DMS 273 (cell line): ENCODE results near the gene TRIM17.

Experiments used
- DNase-seq: peaks from one replicate; lab custom pipeline; 2025; ENCODE audit not compliant: unreplicated experiment; lab: John Stamatoyannopoulos, UW

Gene TRIM17

DNA sequence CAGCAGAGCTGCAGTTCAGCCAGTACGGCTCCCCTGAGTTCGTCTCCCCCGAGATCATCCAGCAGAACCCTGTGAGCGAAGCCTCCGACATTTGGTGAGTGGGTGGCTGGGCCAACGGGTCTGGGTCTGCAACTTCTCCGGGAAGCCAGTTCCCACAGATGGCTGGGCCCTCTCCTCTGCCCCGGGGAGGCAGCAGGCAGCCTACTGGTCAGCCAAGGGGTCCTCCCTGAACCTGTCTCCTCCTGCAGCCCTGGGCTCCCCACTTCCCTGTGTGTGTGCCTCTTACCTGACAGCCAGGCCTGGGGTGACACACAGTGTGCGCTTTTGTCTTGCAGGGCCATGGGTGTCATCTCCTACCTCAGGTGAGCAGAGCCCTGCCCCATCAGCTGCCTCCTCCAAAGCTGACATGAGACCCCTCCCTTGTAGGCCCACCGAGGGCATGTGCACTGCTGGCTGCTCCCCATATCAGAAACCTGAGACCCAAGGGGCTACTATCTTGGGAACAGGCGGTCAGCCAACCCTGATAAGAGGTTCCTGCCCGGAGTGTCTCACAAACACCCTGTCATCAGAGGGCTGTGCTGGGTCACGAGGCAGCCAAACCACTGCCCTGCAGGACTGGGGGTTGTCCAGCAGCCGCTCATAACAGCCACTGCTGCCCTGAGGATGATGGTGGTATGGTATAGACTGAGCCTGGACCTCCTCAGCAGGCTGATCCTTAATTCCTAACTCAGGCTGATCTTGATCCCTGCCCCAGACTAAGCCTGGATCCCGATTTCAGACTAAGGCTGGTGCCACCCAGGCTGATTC, 47.7 kb downstream of the TRIM17 start:
- no peak for DNase-seq

DNA sequence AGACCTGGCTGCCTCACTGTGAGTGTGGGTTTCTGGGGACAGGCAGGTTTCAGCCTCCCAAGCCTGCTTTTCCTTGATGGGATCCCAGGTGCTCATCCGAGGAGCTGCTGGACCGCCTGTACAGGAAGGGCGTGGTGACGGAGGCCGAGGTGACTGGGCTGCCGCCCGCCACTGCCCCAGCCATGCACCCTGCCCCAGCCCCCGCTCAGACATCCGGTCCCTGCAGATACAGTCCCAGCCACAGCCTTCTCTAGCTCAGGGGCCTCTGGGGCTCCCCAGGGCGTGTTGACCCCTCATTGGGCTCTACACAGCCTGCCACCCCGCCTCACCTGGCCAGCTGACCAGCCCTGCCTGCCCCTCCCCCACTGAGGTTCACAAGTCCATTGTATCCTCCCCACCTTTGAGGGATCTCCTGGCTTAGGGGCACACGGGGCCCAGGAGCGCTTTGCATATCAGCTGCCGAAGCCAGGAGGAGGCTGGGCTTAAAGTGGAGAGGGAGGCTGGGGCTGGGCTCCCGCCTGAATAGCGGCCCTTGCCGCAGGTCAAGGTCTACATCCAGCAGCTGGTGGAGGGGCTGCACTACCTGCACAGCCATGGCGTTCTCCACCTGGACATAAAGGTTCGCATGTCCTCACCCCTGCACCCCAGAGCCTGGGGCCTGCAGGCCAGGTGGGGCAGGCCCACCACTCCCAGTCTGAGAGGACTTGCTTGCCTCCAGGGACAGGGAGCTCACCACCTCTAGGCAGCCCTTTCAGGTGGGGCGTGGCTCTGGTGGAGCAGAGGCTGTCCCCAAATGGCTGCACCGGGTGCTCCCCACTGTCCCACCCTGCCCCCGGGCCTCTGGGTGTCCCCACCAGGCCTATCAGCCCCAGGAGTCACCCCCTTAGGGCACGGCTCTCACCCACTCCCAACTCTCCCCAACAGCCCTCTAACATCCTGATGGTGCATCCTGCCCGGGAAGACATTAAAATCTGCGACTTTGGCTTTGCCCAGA, 48.6 kb downstream of the TRIM17 start:
- no peak for DNase-seq

DNA sequence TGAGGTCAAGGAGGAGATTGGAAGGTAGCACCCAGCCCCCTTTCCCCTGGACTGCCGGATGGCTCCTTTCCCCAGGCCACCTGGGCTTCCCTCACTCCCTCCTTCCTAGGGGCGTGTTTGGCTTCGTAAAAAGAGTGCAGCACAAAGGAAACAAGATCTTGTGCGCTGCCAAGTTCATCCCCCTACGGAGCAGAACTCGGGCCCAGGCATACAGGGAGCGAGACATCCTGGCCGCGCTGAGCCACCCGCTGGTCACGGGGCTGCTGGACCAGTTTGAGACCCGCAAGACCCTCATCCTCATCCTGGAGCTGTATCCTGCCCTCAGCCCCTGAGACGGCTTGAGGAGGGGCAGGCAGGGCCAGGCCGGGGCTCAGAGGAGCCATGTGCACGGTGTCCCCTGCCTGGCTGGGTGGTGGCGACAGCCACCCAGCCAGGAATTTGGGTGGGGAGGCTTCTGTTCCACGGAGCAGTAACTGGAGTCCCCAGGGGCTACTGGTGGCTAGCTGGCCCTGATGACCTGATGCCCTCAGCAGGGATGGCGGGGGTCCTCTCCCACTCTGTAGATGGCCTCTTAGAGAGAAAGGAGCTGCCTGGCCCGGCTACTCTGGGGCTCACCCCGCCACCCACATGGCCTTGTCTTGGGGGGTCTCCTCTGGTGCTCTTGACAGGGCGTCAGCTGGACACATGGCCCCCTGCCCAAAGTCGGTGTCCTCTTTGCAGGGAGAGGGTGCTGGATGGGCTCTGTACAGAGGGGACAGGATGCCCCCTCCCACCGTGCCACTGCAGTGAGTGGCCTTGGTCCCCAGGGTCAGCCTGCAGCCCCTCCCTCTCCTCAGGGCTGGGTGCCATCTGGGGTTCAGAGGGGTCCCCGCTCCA, 49.6 kb downstream of the TRIM17 start:
- peak; percentile 34 for DNase-seq

DNA sequence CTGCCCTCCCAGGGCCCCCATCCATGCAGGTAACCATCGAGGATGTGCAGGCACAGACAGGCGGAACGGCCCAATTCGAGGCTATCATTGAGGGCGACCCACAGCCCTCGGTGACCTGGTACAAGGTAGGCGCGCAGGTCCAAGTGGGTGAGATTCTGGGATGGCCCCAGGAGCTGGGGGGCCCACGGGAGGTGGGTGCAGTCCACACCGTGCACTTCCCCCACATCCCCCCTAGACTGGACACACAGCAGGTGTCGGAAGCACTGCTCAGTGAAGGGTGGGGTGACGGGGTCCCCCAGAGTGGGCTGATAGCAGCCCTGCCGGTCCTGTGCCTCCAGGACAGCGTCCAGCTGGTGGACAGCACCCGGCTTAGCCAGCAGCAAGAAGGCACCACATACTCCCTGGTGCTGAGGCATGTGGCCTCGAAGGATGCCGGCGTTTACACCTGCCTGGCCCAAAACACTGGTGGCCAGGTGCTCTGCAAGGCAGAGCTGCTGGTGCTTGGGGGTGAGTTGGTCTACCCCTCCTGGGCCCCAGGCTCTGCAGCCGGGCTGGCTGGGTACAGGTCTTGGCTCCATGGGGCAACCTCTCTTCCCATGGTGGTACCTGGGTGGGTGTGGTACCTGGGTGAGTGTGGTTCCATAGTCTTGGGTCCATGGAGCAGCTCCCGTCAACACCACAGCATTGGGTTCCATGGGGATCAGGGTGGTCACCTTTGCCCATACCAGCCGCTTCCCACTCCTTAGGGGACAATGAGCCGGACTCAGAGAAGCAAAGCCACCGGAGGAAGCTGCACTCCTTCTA, 50.4 kb downstream of the TRIM17 start:
- no peak for DNase-seq

DNA sequence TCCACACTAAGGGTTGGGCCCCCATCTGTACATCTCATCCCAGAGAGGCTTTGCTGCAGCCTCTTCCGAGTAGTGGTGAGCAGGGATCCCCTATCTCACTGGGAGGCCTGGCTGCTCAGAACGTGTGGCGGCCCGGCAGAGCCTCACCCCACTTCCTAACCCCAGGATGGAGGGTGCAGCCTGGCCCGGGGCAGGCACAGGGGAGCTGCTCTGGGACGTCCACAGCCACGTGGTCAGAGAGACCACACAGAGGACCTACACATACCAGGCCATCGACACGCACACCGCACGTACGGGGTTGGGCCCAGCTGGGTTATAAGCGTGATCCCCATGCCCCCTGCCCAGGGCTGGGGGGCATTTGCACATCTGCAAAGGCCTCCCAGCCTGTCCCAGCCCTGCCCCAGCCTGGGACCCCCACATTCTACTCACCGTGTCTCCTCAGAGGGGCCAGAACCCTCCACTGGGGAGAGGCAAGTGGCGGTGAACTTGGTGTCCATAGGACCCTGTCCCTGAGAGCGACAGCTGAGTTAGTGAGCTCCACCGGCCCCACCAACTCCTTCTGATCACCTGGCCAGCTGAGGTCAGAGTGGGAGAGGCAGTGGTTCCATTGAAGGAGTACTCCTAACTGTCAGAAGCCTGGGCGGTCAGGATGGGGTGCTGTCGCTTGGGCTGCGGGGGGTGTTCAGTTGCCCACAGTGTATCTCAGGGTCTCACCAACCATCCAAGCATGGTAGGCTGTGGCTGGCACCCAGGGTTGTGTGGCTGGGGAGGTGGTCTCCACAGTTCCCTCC, 51.2 kb downstream of the TRIM17 start:
- DNase-seq = no peak

DNA sequence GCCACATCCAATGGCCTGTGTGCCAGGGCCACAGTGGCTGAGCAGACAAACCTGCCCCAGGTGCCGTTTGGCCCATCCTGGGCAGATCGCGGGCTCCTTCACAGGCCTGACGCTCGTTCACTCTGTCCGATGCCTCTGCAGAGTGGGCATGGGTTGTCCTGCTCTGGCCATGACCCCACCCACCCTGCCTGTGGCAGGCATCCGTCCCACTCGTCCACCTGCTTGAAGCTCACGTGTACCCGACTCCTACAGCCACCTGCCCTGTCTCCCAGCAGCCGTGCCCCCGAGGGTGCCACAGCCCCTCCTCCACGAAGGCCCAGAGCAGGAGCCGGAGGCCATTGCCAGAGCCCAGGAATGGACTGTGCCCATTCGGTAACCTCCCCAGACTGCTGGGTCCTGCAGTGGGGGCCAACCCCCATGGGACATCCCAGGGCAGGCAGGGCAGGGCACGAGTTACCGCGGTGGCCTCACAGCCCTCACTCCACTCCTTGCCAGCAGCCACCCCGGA, 51.9 kb downstream of the TRIM17 start:
- no peak for DNase-seq

DNA sequence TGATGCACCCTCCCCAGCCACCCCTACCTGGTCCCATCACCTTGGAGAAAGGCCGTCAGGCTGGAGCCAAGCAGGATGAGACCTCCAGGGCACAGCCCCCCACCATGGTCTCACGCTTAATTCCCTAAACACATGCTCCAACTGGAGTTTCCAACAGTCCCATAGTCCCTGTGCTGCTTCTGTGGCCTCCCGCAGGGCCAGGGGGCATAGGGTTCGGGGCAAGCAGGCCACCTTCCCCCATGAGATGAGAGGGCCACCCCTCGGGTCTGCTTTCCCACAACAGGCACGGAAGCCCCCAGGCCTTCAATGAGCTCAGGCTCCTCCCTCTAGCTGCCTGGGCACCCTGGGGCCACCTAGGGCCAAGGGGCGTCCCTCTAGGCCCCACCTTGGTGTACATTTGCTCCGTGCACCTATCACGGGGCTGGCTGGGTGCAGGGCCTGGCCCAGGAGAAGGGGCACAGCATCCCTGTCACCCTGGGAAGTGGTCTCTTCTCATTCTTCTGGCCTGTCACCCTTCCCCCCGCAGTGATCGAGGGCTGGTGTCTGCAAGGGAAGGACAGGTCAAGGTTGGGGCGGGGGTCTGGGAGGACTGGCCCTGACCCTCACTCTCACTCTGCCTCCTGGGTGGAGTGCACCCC, 52.5 kb downstream of the TRIM17 start:
- DNase-seq = no peak

DNA sequence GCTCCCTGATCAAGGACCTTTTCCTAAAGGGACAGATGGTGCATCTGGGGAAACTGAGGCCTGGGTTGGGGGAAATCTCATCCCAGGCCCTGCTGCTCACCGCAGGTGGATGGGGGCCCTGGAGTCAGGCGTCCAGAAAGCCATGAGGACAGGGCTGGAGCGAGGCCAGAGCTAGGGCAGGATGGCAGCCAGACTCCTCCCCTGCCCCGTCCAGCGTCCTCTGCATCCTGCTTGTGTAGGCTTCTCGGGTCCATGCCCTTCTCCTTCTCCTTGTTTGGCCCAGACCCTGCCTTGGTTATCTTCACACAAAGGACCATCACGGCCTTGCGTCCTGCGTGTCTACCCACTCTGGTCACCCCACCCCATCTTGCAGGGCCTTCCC, 53.0 kb downstream of the TRIM17 start:
- DNase-seq = no peak

DNA sequence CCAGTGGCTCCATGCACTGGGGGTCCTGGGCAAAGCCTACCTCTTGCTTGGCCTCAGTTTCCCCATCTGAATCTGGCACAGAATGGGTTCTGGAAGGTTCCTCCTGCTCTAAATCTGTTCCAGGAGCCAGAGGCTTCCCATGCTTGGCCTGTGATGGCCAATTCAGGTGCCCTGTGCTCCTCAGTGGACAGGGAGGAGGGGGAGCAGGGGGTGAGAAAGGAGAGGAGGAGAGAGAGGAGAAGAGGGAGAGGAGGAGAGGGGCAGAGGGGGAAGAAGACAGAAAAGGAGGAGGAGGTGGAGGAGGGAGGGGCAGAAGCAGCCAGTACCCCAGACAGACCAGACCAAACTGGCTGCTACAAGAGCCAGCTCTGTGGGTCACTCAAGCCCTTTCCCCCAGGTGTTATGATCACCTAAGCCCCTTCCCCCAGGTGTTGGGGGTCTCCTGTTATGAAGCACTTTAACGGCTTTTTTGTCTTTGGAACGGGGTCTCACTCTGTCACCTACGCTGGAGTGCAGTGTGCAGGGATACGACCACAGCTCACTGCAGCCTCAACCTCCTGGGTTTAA, 53.7 kb downstream of the TRIM17 start:
- no peak for DNase-seq

DNA sequence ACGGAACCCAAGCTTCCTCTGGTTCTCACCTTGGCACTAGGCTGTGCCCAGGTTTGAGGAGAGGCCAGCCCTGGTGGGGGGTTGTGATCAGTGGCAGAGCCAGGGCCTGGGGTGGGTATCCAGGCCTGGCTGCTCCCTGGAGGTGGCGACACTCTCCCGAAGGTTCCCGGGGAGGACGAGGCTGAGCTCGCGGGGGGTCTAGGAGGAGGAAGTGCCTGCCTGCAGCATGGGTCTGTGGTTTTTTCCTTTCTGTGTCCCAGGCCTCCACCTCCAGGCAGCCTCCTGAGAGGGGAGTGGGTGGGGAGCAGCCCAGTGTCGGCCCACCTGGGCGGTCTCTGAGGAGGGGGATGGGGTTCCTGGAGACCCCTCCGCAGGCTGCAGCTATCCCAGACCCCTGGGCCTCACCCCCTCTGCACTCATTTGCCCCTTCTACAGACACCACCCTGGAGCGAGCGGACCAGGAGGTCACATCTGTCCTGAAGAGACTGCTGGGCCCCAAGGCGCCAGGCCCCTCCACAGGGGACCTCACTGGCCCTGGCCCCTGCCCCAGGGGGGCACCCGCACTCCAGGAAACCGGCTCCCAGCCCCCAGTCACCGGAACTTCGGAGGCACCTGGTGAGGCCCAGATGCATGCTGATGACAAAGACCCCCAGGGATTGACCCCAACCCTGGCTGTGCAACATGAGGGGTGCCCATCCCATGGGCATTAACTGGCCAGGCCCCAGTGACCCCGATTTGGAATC, 54.3 kb downstream of the TRIM17 start:
- no peak for DNase-seq

DNA sequence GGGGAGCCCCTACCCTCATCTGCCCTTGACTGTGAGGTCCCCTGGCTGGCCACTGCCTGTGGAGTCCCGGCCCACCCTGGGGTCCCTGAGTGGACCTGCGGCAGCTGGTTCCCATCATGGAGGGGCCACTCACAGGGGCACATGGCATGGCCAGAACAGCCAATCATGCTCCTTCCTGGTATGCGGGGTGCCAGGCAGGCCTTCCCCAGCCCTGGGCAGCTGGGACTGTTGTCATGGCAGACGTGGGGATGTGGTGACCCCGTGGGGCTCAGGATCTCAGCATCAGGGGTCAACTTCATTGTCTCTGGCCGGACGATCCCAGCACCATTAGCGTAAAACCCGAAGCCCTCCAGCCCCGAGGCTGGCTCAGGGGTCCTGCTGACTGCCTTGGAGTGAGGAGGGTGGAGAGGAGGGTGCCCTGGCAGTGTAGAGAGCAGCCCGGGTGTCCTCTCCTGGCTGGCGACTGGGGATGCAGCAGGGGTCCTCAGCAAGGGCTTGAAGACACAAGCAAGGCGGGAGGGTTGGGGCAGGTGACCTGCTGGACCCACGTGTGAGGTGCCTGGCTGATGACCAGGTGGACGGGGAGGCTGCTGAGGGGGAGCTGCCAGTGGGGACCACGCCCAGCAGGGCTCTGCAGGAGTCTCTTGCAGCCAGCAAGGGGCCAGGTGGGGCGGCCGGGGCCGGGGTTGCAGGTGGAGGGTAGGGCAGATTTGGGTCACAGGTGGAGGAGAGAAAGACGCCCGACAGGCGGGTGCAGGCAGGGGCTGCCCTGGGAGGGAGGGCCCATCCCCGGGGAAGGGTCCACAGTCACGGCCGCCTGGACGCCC, 55.1 kb downstream of the TRIM17 start:
- no peak for DNase-seq

DNA sequence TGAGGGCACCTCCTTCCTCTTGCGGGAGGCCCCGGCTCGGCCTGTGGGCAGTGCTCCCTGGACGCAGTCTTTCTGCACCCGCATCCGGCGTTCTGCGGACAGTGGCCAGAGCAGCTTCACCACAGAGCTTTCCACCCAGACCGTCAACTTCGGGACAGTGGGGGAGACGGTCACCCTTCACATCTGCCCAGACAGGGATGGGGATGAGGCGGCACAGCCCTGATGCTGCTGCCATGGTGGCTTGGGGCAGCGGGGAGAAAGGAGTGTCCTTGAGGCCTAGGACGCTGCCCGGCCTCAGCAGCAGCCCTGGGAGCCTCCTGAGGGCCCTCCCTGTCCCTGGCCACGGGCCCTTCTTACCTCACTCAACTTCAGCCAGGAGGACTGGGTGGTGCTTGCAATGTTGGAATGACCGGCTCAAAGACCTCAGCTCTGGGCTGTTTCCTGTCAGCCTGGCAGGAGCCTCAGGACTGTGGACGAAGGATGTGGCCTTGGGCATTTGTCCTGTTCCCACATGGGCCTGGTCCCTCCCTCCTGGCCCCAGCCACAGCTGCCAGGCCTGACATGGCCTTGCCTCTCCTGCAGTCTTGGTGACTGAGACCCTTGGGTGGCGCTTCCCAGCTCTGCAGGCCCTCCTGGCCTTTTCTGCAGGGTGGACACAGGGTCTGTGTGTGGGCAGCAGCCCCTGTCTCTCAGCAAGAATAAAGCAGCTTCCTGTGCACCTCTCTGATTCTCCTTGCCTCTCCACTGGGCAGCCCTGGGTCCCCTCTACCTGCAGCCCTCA, 55.9 kb downstream of the TRIM17 start:
- DNase-seq = no peak

DNA sequence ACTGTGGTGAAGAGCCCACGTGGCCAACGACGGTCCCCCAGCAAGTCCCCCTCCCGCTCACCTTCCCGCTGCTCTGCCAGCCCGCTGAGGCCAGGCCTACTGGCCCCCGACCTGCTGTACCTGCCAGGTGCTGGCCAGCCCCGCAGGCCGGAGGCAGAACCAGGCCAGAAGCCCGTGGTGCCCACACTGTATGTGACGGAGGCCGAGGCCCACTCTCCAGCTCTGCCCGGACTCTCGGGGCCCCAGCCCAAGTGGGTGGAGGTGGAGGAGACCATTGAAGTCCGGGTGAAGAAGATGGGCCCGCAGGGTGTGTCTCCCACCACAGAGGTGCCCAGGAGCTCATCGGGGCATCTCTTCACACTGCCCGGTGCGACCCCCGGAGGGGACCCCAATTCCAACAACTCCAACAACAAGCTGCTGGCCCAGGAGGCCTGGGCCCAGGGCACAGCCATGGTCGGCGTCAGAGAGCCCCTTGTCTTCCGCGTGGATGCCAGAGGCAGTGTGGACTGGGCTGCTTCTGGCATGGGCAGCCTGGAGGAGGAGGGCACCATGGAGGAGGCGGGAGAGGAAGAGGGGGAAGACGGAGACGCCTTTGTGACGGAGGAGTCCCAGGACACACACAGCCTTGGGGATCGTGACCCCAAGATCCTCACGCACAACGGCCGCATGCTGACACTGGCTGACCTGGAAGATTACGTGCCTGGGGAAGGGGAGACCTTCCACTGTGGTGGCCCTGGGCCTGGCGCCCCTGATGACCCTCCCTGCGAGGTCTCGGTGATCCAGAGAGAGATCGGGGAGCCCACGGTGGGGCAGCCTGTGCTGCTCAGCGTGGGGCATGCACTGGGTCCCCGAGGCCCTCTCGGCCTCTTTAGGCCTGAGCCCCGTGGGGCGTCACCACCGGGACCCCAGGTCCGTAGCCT, 56.8 kb downstream of the TRIM17 start:
- no peak for DNase-seq

DNA sequence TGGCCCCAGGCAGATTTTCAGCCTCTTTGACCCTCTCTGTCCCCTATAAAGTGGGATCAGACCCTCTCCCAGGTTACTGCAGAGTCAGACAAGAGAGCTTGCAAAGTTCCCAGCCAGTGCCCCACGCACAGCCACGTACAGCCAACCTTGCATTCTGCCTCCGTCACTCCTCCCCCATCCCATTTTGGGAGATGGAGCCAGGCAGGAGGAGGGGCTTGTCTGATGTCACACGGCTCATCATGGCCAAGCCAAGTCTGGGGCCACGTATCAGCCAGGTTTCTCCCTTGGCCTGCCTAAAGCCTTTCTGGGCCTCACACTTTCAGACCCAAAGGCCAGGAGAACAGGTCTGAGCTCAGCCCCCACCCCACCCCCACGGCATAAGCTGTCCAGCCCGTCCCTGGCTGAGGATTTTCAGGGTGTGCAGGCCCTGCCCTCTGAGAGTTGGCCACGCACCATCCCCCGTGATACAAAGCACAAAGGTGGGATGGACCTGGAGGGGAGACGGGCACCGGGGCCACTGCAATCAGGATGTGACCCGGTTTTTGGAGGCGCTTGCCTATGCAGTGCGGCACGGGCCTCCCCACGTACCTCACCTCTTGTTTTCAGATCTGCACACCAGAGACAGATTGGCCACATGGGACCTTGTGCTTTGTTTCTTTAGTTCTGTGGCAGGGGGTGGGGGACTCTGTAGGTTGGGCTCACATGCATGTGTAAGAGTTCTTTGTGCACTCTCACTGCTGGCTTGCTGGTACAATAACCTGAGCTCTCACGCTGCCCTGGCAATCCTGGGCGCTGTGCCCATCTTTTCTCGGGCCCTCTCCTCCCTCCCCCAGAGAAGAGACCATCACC, 57.7 kb downstream of the TRIM17 start:
- no peak for DNase-seq
